Measurements from ENCODE around the gene CACNG4. TPM values are rescaled to one million over a fixed set of nuclear protein-coding genes. Genes with fewer than 3 reads are reported as not detected.
A peak's percentile ranks its signal among the peaks of the same experiment; 100 is the strongest.

Gene CACNG4
- polyA plus RNA-seq, 1 experiment = 0.06 TPM

- TF ChIP-seq CTCF (IDR thresholded peaks at IDR 0.05; ENCODE audit: insufficient read depth, low read depth, low read length) = no peak
- DNase-seq (ENCODE audit: low read depth) = no peak
- POLR2A ChIA-PET = no interaction called here
- CTCF ChIA-PET = no interaction called here
- peaks cover 49% of the 10 kb centered on the region for H3K27me3 ChIP-seq (ENCODE audit: control insufficient read depth, insufficient read depth, low read length)
- H3K4me3 ChIP-seq (ENCODE audit: low read depth, low read length) = no peak overlapping the region
- H3K36me3 ChIP-seq (ENCODE audit: control insufficient read depth, insufficient read depth, low read length) = no peaks in the 10 kb centered on the region
Observed at GRCh38 chr17:66976781-66977201, 12.3 kb downstream of the CACNG4 start.

GRCh38 chr17:66978514-66979061, 14.1 kb downstream of the CACNG4 start:
- ChIA-PET CTCF (no interaction called here), POLR2A (interaction anchor here (0.5 kb wide), 1 partner anchor 279 kb away, joined by 6 read pairs; no protein-coding TSS in a partner anchor)
- H3K27me3 ChIP-seq (ENCODE audit: control insufficient read depth, insufficient read depth, low read length) = peaks cover 44% of the 10 kb centered on the region

GRCh38 chr17:66980896-66981295, 16.4 kb downstream of the CACNG4 start:
- CTCF ChIA-PET = no interaction called here

More at GRCh38 chr17:66978514-66979061, 14.1 kb downstream of the CACNG4 start:
- H3K4me3 ChIP-seq (ENCODE audit: low read depth, low read length) = no peak overlapping the region
- no peaks in the 10 kb centered on the region for H3K36me3 ChIP-seq (ENCODE audit: control insufficient read depth, insufficient read depth, low read length)
- no peak for DNase-seq (ENCODE audit: low read depth)
- no peak for TF ChIP-seq CTCF (IDR thresholded peaks at IDR 0.05; ENCODE audit: insufficient read depth, low read depth, low read length)

GRCh38 chr17:66981983-66982508, 17.5 kb downstream of the CACNG4 start:
- Histone ChIP-seq H3K4me3 (ENCODE audit: low read depth, low read length) (no peak overlapping the region), H3K36me3 (ENCODE audit: control insufficient read depth, insufficient read depth, low read length) (no peaks in the 10 kb centered on the region), H3K27me3 (ENCODE audit: control insufficient read depth, insufficient read depth, low read length) (peaks cover 42% of the 10 kb centered on the region)
- ChIA-PET CTCF (interaction anchor here (0.6 kb wide), 1 partner anchor 817 kb away, joined by 3 read pairs; no protein-coding TSS in a partner anchor), POLR2A (no interaction called here)
- DNase-seq (ENCODE audit: low read depth) = peak; percentile 61
- no peak for TF ChIP-seq CTCF (IDR thresholded peaks at IDR 0.05; ENCODE audit: insufficient read depth, low read depth, low read length)

More at GRCh38 chr17:66980896-66981295, 16.4 kb downstream of the CACNG4 start:
- no peak for TF ChIP-seq CTCF (IDR thresholded peaks at IDR 0.05; ENCODE audit: insufficient read depth, low read depth, low read length)
- H3K27me3 ChIP-seq (ENCODE audit: control insufficient read depth, insufficient read depth, low read length) = peaks cover 39% of the 10 kb centered on the region
- POLR2A ChIA-PET = no interaction called here
- no peak overlapping the region for H3K4me3 ChIP-seq (ENCODE audit: low read depth, low read length)
- H3K36me3 ChIP-seq (ENCODE audit: control insufficient read depth, insufficient read depth, low read length) = no peaks in the 10 kb centered on the region
- DNase-seq (ENCODE audit: low read depth) = no peak

GRCh38 chr17:66983414-66984021, 19.0 kb downstream of the CACNG4 start:
- Histone ChIP-seq H3K36me3 (ENCODE audit: control insufficient read depth, insufficient read depth, low read length) (no peaks in the 10 kb centered on the region), H3K4me3 (ENCODE audit: low read depth, low read length) (no peak overlapping the region), H3K27me3 (ENCODE audit: control insufficient read depth, insufficient read depth, low read length) (peaks cover 42% of the 10 kb centered on the region)
- DNase-seq (ENCODE audit: low read depth) = no peak
- POLR2A ChIA-PET = no interaction called here
- TF ChIP-seq CTCF (IDR thresholded peaks at IDR 0.05; ENCODE audit: insufficient read depth, low read depth, low read length) = no peak
- CTCF ChIA-PET = interaction anchor here (0.9 kb wide), 1 partner anchor 25 kb away, joined by 5 read pairs; no protein-coding TSS in a partner anchor
